Cerebellar cortex (tissue), 1 donor: ENCODE results near the gene PPP2R2C.

Experiments
- DNase-seq: peaks from one replicate; pipeline ENCODE4 v3.0.0-alpha.2; 2015; ENCODE audit warnings: low spot score

The PPP2R2C gene

GRCh38 chr4:6472387-6473263, at the start of gene PPP2R2C:
Gene PPP2R2C, minus strand, starts transcription at chr4:6472614. Its CDS starts 385 bp downstream, at chr4:6472229.
- peak; percentile 39 for DNase-seq

DNA sequence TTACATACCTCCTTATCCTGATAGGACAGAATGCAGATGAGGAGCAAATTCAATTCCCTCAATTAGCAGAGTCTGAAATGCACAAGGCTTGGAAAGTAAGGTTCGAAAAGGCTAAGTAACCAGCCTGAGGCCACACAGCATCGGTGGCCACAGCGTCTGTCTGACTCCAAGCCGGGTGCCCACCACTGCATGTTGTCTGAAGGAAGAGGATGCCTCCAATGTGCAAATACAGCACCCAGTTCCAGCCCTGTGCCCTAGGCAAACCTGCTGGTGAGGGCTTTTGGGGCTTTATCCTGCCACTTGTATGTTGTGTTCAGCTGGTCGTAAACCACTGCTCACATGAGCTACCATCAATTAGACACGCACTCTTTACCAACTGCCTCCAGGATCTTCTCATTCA, 48.6 kb upstream of the PPP2R2C start:
- DNase-seq: no peak

GRCh38 chr4:6520051-6520636, 47.7 kb upstream of the PPP2R2C start:
- DNase-seq: no peak

DNA sequence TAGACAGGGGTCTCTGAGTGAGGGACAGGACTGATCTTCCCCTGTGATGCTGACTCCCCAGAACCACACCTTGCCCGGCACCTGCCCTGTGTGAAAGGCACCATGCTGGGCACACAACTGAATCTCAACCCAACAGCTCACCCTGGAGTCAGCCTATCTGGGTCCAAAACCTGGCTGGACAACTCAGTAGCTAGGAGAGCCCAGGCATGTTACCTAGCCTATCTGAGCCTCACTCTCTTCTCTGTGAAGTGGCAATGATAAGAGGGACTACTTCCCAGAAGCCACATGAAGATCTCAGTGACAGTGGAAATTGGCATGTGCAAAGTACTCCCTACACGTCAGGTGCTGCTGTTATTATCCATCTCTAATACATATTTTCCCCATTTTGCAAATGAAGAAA, 44.8 kb upstream of the PPP2R2C start:
- no peak for DNase-seq

DNA sequence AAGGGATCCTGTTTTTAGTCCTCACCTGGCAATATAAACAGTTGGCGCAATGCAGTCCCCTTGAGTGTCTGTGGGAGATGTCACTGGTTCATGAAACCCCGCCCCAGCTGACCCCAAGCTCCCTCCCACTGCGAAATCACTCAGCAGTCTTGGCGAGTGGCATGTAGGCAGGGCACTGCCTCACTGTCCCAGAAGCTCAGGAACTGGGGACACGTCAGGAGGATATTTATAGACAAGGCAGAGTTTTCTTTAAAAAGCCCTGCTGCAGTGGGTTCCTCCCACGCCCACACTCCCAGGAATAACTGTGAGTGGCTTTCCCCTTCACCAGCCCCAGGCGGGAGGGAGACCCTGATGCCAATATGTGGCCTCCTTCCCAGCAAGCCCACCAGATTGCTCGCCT, 44.3 kb upstream of the PPP2R2C start:
- DNase-seq: no peak

DNA sequence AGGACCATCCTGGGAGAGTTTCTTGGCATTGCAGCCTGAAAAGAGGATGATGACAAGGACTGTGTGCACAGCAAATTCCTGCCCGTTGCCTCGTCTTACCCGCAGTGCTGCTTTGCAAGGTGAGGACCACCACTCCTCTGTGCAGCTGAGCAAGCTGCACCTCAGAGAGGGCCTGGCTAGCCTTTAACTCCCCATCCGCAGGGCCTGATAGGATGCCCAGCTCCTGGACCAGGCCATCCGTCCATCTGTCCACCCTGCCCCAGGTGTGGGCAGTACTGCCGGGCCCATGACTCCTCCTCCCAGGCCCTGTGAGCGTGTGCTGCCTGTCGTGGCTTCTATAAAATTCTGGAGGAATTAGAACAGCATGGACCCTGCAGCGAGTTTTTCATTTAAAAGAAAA, 43.9 kb upstream of the PPP2R2C start:
- no peak for DNase-seq

DNA sequence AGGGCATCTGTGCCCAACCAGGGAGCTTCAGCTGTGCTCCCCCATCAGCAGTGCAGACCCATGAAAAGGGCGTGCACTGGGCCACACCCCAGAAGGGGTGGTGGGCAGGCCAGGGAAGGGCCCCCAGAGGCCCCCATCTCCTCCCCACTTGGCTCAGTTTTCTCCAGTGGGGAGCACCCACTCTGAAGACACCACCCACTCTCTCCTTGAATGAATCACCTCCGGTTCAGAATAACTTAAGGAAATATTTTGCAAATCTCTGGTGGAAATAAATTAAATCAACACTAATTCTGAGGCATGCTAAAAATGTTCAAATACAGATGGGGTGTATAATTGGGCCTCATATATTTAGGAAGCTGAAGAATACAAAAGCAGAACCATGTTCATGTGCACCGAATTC, 41.3 kb upstream of the PPP2R2C start:
- DNase-seq: no peak

DNA sequence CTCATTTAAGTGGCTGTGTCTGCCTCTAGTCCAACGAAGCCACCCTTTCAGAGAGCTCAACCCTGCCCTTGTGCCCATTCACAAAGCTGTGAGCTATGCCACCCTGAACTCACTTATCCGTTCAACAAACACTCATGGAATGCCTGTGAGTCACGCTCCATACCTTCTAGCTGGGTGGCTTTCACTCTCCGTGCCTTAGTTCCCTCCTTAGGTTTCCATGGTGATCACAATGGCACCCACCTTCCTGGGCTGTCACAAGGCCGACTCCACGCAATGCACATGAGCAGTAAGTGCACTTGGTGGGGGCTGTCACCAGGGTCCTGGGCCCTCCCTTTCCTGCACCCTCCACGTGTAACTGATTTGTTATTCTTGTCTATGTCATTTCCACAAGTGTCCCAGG, 37.2 kb upstream of the PPP2R2C start:
- DNase-seq: no peak

- no peak for DNase-seq
Measured at GRCh38 chr4:6507345-6507744, 34.9 kb upstream of the PPP2R2C start.

DNA sequence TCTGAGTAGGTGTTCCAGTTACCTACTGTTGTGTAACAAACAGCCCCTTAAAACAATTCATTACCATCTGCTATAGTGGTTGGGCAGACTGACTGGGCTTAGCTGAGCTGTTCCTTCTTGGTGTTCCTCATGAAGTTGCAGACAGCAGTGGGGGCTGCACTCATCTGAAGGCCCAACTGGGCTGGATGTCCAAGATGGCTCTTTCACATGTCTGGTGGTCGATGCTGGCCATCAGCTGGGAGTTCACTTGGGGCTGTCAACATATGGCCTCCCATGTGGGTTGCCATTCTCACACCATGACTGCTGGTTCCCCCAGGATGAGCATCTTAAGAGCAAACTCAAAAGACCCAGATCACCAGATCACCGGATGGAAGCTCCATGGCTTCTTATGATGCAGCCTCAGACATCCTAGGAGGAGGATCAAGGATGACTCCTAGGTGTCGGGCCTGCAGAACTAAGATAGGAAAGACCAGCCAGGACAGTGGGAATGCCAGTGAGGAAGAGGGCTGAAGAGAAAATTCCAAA, 34.3 kb upstream of the PPP2R2C start:
- DNase-seq: no peak

- no peak for DNase-seq
Measured at GRCh38 chr4:6504900-6505496, 32.6 kb upstream of the PPP2R2C start.

DNA sequence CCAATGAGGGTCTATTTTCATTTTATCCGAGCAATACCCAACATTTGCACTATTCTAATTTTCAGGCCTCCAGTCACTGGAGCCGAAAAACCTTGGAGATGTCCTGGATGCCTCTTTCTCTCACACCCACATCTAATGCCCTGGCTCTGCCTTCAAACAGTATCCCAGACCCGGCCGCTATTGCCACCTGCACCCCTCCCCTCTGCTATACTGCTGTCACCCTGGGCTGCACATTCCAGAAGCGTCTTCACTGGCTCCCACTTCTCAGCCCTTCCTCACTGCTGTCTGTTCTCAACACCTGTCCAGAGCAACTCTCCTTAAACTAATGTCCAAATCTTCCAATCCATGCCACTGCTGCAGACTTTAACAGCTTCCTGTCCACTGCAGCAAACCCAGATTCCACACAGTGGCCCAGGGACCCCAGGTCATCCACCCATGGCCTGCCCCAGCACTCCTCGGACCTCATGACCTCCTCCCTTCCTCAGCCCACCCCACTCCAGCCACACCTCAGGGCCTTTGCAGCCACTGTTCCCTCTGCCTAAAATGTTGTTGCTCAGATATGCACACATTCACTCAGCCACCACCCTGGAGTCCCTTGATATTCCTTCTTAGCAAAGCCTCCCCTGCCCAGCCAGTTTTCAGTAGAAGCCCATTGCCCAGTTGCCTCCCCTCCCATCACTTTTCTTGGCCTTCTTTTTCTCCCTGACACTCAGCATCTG, 30.5 kb upstream of the PPP2R2C start:
- no peak for DNase-seq

- DNase-seq: no peak
Measured at GRCh38 chr4:6502147-6502546, 29.7 kb upstream of the PPP2R2C start.

GRCh38 chr4:6501171-6501570, 28.8 kb upstream of the PPP2R2C start:
- DNase-seq: no peak

GRCh38 chr4:6500481-6501140, 28.2 kb upstream of the PPP2R2C start:
- no peak for DNase-seq

DNA sequence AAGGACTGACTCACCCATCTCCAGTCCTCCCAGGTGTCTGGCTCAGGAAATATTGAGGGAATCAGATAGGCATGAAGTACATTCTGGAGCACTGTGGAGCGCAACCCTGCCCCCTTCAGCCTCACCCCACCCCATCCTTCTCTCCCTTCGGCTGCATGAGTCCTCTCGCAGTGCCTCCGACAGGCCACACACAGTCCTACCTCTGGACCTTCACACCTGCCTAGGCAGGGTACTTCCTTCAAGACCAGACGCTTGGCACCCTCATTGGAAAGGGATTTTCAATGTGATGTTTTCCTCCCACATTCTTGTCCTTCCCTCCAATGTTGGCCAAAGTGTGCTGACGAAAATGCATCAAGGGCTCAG, 26.8 kb upstream of the PPP2R2C start:
- DNase-seq: no peak

GRCh38 chr4:6498511-6499237, 26.3 kb upstream of the PPP2R2C start:
- no peak for DNase-seq

DNA sequence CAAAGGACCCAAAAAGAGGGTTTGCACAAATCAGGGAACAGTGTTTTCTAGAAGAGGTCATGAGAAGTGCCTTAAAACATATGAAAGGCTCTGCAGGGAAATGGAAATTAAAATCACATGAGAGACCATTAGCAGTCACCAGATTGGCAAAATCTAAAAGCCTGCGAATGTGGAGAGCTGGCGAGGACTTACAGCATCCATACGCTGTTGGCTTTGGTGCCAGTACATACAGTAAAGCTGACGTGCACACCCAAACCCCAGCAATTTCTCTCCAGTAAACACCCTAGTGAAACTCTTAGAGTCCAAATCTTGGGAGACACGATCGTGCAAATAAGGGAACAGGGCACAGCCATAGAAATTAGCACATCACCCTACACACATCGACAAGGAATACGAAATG, 25.4 kb upstream of the PPP2R2C start:
- no peak for DNase-seq

DNA sequence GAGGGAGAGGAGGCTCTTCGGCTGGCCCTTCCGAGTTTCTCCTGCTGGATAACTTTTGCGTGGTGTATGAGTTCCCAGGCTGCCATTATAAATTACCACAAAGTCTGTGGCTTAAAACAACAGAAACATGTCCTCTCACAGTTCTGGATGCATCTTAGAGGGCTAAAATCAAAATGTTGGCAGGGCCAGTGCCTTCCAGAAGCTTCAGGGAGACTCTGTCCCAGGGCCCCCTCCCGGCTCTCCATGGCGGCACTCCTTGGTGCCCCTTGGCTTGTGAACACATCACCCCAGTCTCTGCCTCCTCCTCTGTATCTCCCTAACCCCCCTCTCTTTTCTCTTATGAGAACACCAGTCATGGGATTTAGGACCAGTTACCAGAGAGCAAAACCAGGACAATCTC, 23.3 kb upstream of the PPP2R2C start:
- DNase-seq: no peak

DNA sequence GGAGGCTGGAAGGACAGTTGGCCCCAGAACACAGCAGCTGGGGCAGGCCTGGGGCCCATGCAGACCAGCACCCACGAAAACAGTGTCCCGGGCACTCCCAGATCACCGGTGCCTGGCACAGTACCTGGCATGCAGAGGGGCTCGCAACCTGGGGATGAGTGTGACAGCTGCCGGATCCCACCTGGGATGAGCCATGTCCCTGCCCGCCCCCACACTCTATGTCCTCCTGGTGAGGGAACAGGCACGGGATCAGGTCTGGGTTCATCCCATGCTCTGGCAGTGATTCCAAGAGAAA, 22.8 kb upstream of the PPP2R2C start:
- DNase-seq: no peak
